CD4-positive, alpha-beta T cell (primary cell): ENCODE data around the gene CALML3. TPM values are rescaled to one million over a fixed set of nuclear protein-coding genes. Genes with fewer than 3 reads are reported as not detected.

Experiments
- ATAC-seq: fragments of 200-7000 bp; cut with Tn5 transposase; one replicate; pipeline ENCODE4 v1.10.0; 2022; ENCODE audit warnings: mild to moderate bottlenecking; ENCODE audit not compliant: poor library complexity
- CTCF ChIA-PET: fragments of 350-600 bp; sonication (Branson Sonifier 250); formaldehyde crosslinking; loops from one replicate; lab custom pipeline; 2021; ENCODE audit warnings: antibody characterized with exemption, inconsistent platforms; lab: Charles Lee
- POLR2A ChIA-PET: fragments of 350-600 bp; sonication (Branson Sonifier 250); formaldehyde crosslinking; loops from one replicate; lab custom pipeline; 2021; ENCODE audit warnings: antibody characterized with exemption, inconsistent platforms; lab: Charles Lee
- DNase-seq, 14 experiments: peaks; one replicate each; pipeline ENCODE4 v3.0.0-alpha.2; 2013 to 2020; ENCODE audit warnings: mixed read lengths in 2 of 14
- H3K27ac ChIP-seq, 2 donors: one replicate each; pipeline versions ENCODE4 v1.5.1 to v1.7.0; 2013; ENCODE audit warnings: low read length in 2 of 2, low read depth in 1 of 2, mild to moderate bottlenecking in 1 of 2
- H3K27me3 ChIP-seq, 2 experiments: 1 replicate in 1 of 2; 2 replicates in 1 of 2; pipeline versions ENCODE4 v1.6.1 to v1.7.0; 2013; ENCODE audit warnings: low read length in 2 of 2, control low read depth in 1 of 2, mild to moderate bottlenecking in 1 of 2, moderate library complexity in 1 of 2; ENCODE audit not compliant: insufficient read depth in 2 of 2, control insufficient read depth in 1 of 2
- H3K36me3 ChIP-seq: one replicate; pipeline ENCODE4 v1.6.1; 2013; ENCODE audit warnings: low read length, control low read depth; ENCODE audit not compliant: insufficient read depth
- H3K4me1 ChIP-seq: one replicate; pipeline ENCODE4 v1.6.1; 2013; ENCODE audit warnings: low read length, control low read depth; ENCODE audit not compliant: insufficient read depth
- H3K4me3 ChIP-seq: one replicate; pipeline ENCODE4 v1.5.1; 2013; ENCODE audit warnings: mild to moderate bottlenecking, low read length, moderate library complexity
- H3K9me3 ChIP-seq, 2 experiments: 1 replicate in 1 of 2; 2 replicates in 1 of 2; pipeline versions ENCODE4 v1.6.1 to v1.7.0; 2013; ENCODE audit warnings: low read length in 2 of 2, mild to moderate bottlenecking in 2 of 2, control low read depth in 1 of 2, moderate library complexity in 1 of 2; ENCODE audit not compliant: control insufficient read depth in 1 of 2, insufficient read depth in 1 of 2
- H3K27ac Mint-ChIP-seq: one replicate; pipeline ENCODE4 v1.8.0; 2020; ENCODE audit warnings: mixed read lengths
- H3K27me3 Mint-ChIP-seq: one replicate; pipeline ENCODE4 v1.8.0; 2021; ENCODE audit warnings: mixed read lengths
- H3K36me3 Mint-ChIP-seq: one replicate; pipeline ENCODE4 v1.8.0; 2021; ENCODE audit warnings: low read depth, mixed read lengths
- H3K4me1 Mint-ChIP-seq: one replicate; pipeline ENCODE4 v1.8.0; 2021; ENCODE audit warnings: low read depth, mixed read lengths
- H3K4me3 Mint-ChIP-seq: one replicate; pipeline ENCODE4 v1.8.0; 2020; ENCODE audit warnings: mild to moderate bottlenecking, mixed read lengths
- H3K9me3 Mint-ChIP-seq: one replicate; pipeline ENCODE4 v1.8.0; 2020; ENCODE audit warnings: mixed read lengths
- CTCF ChIP-seq: fragments of 200-600 bp; IDR thresholded peaks from one replicate; pipeline ENCODE4 v1.8.0; 2022; ENCODE audit warnings: antibody characterized with exemption, mild to moderate bottlenecking
- intact Hi-C, 2 experiments: fragments of 100-400 bp; cut with DNase I in 1 of 2; cut with micrococcal nuclease in 1 of 2; formaldehyde crosslinking; loops; one replicate each; pipeline versions ENCODE4 v1.15.1 to v1.9.0; 2023 to 2025; cut with DNase I, micrococcal nuclease
- total RNA-seq, 174 experiments: library from RNA in 2 of 174; stranded (reverse) in 2 of 174; gene quantifications; one replicate each; pipeline ENCODE4 v1.2.3 and lab custom pipeline; 2021 to 2026

CALML3 gene
- total RNA-seq, 2 experiments from 2014 or later, result not detected

- intact Hi-C loops, result no loop called here
- peaks cover 19% of the 10 kb centered on the region for H3K4me1 Mint-ChIP-seq
- no peaks in the 10 kb centered on the region for H3K36me3 ChIP-seq
- no peak for TF ChIP-seq CTCF
- CTCF ChIA-PET, result no interaction called here
- H3K9me3 ChIP-seq, result peaks cover 0 to 4% of the 10 kb centered on the region in 2 experiments
- H3K4me3 Mint-ChIP-seq, result no peak overlapping the region
- H3K27me3 ChIP-seq, result no peaks in the 10 kb centered on the region
- H3K27me3 Mint-ChIP-seq, result no peaks in the 10 kb centered on the region
- H3K27ac ChIP-seq, result no peak overlapping the region
- no peaks in the 10 kb centered on the region for H3K36me3 Mint-ChIP-seq
- H3K4me3 ChIP-seq, result no peak overlapping the region
- H3K9me3 Mint-ChIP-seq, result no peaks in the 10 kb centered on the region
- DNase-seq, result no peak
- ATAC-seq, result no peak
- H3K4me1 ChIP-seq, result peaks cover 8% of the 10 kb centered on the region
- no peak overlapping the region for H3K27ac Mint-ChIP-seq
- POLR2A ChIA-PET, result no interaction called here
Observed at GRCh38 chr10:5511885-5512280, 12.9 kb upstream of the CALML3 start.

GRCh38 chr10:5512331-5512730 is 12.4 kb upstream of the CALML3 start:
- Histone ChIP-seq H3K27ac (no peak overlapping the region), H3K4me1 (peaks cover 8% of the 10 kb centered on the region), H3K9me3 (peaks cover 0 to 4% of the 10 kb centered on the region in 2 experiments), H3K4me3 (no peak overlapping the region), H3K36me3 (no peaks in the 10 kb centered on the region), H3K27me3 (no peaks in the 10 kb centered on the region)
- Mint-ChIP-seq H3K9me3 (no peaks in the 10 kb centered on the region), H3K27ac (no peak overlapping the region), H3K36me3 (no peaks in the 10 kb centered on the region), H3K4me1 (peaks cover 19% of the 10 kb centered on the region), H3K4me3 (no peak overlapping the region), H3K27me3 (no peaks in the 10 kb centered on the region)
- TF ChIP-seq CTCF, result no peak
- ChIA-PET CTCF (no interaction called here), POLR2A (no interaction called here)
- ATAC-seq (no peak), DNase-seq (no peak)
- intact Hi-C loops, result no loop called here

DNA sequence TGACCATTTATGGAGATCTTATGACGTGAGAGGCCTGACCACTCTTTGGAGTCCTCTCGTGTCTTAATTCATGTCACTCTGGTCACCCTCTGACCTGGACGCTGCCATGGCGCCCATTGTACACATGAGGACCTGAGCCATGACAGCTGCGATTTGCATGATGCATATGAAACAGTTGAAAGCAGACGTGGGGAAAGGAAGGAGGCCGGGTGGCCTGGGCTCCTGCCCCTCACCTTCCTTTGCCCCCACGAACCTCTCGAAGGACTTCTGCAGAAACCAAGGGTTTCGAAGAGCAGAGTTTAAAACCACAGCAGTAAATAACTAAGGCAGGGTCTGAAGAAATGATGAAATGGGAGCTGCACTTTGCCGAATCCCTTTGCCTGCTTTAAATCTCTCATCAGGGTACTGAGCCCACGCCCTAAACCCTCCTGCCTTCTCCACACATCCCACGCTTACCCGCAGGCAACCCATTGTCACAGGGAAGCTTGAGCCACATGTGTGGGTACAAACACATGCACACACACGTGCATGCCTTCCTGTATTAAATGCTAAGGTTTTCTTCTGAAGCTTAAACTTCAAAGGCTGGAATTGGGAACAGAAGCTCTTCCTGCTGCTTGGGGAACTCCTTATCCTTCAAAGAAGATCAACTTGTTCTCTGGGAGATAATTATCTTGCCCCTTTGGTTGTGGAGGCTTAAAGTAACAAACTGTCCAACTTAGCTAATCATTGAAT is 11.7 kb upstream of the CALML3 start:
- Mint-ChIP-seq H3K36me3 (no peaks in the 10 kb centered on the region), H3K9me3 (no peaks in the 10 kb centered on the region), H3K27me3 (no peaks in the 10 kb centered on the region), H3K27ac (no peak overlapping the region), H3K4me3 (no peak overlapping the region), H3K4me1 (peaks cover 19% of the 10 kb centered on the region)
- peaks cover 8% of the 10 kb centered on the region for H3K4me1 ChIP-seq
- ChIA-PET CTCF (interaction anchor here (0.6 kb wide), 1 partner anchor 756 kb away, joined by 3 read pairs; no protein-coding TSS in a partner anchor), POLR2A (interaction anchor here (0.6 kb wide), 1 partner anchor 86 kb away, joined by 3 read pairs; no protein-coding TSS in a partner anchor)
- no peak for DNase-seq
- H3K9me3 ChIP-seq, result peaks cover 0 to 4% of the 10 kb centered on the region in 2 experiments
- H3K36me3 ChIP-seq, result no peaks in the 10 kb centered on the region
- TF ChIP-seq CTCF, result no peak
- no peak overlapping the region for H3K4me3 ChIP-seq
- H3K27me3 ChIP-seq, result no peaks in the 10 kb centered on the region
- H3K27ac ChIP-seq, result no peak overlapping the region
- ATAC-seq, result no peak
- intact Hi-C loops, result no loop called here
